Motor neuron (in vitro differentiated cells): Measurements from ENCODE around the gene SLC22A7. TPM values are rescaled to one million over a fixed set of nuclear protein-coding genes. Genes with fewer than 3 reads are reported as not detected.

Experiments
- ATAC-seq, 8 experiments: fragments of 200-7000 bp; cut with Tn5 transposase; replicated peaks in 6 of 8; 2 replicates each; pipeline ENCODE4 v1.8.0; 2021; ENCODE audit warnings: mild to moderate bottlenecking in 8 of 8, moderate library complexity in 8 of 8
- H3K27ac ChIP-seq, 2 donors: fragments of 250-450 bp; sonication (Bioruptor Pico); 2 replicates each; pipeline ENCODE4 v1.9.0; 2021; ENCODE audit warnings: antibody characterized with exemption in 2 of 2, mild to moderate bottlenecking in 2 of 2, moderate library complexity in 1 of 2
- H3K4me1 ChIP-seq, 2 donors: fragments of 250-450 bp; sonication (Bioruptor Pico); replicated peaks in 1 of 2; 2 replicates each; pipeline ENCODE4 v1.6.1; 2021; ENCODE audit warnings: antibody characterized with exemption in 2 of 2, mild to moderate bottlenecking in 2 of 2, moderate library complexity in 1 of 2
- H3K4me3 ChIP-seq, 5 donors: fragments of 250-450 bp; sonication (Bioruptor Pico); 2 replicates each; pipeline ENCODE4 v1.9.0; 2021; ENCODE audit warnings: antibody characterized with exemption in 5 of 5, mild to moderate bottlenecking in 5 of 5, moderate library complexity in 4 of 5
- WGBS, 10 experiments: fragments of 450-650 bp; shearing (Covaris generic); methylation state at CpG; one replicate each; pipeline ENCODE4 v1.0.0; 2022; 5-methylcytosine and 5-hydroxymethylcytosine counted together
- in situ Hi-C, 9 experiments: fragments of 400-800 bp; cut with MboI; loops; one replicate each; pipeline ENCODE4 v1.15.0; 2021; ENCODE audit warnings: low sequenced_read_pairs in 9 of 9, low pct_unique_long_range_greater_than_20kb in 2 of 9; ENCODE audit not compliant: unreplicated experiment in 9 of 9
- total RNA-seq, 8 experiments: library from RNA; unstranded; fragments of 300-600 nt; gene quantifications; 2 replicates each; pipeline versions ENCODE4 v1.2.3 to v1.2.4, GENCODE V29; 2022

The SLC22A7 gene, protein sequence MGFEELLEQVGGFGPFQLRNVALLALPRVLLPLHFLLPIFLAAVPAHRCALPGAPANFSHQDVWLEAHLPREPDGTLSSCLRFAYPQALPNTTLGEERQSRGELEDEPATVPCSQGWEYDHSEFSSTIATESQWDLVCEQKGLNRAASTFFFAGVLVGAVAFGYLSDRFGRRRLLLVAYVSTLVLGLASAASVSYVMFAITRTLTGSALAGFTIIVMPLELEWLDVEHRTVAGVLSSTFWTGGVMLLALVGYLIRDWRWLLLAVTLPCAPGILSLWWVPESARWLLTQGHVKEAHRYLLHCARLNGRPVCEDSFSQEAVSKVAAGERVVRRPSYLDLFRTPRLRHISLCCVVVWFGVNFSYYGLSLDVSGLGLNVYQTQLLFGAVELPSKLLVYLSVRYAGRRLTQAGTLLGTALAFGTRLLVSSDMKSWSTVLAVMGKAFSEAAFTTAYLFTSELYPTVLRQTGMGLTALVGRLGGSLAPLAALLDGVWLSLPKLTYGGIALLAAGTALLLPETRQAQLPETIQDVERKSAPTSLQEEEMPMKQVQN
- total RNA-seq, result under 1 TPM in 5 of 8 experiments, not detected in 3; 0.23 to 0.78 (median 0.63) TPM

DNA sequence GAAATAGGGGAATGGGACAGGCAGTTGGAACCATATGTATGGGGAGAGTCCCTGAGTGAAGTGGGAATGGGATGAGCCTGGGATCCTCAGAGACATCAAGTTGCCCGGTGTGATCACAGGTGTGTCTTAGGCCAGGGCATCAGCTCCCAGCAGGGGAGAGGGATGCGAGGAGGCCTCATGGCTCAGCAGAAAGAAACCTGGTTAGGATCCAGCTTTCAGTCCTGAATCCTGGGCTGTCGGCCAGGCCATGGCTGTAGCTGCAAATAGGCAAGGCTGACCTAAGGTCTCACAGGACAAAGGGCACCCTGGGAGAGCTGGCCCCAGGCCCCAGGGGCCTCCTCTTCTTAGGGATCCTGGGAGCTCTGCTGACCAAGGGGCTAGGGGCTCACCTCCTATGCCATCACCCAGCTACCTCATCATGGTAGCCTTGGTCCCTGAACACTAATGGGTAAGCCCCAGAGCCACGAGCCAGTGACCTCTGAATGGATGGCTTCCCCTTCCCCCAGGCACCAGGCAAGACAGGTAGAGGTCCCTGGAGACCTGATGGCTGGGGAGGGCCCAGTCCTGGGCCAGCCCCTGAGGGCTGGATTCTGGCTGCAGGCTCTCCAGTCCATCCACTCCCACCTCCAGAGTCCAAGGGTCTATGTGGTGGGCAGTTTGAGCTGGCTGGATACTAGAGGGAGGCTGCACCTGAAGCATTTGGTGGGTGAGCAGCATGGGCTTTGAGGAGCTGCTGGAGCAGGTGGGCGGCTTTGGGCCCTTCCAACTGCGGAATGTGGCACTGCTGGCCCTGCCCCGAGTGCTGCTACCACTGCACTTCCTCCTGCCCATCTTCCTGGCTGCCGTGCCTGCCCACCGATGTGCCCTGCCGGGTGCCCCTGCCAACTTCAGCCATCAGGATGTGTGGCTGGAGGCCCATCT lies at the start of gene SLC22A7:
SLC22A7 (plus strand) TSS at position 617 of the 921 bp plus-strand sequence; CDS start at position 716, 99 bp downstream.
- peaks cover 3 to 15% of the 10 kb centered on the region in 2 donors for H3K4me1 ChIP-seq
- ATAC-seq, result peak in 5 of 8 experiments; percentile 13 to 36 (median 29)
- H3K27ac ChIP-seq, result peak within 1 kb of the TSS in 1 of 2 donors; percentile 67
- in situ Hi-C loops, result no loop called here
- H3K4me3 ChIP-seq, result no peak within 1 kb of the TSS
- WGBS, 10 experiments, result 10 to 79% (median 60%) methylated on average over 2 to 4 of the region's 10 CpGs; no CpG with 5 or more reads in 5 of the 10 experiments

DNA sequence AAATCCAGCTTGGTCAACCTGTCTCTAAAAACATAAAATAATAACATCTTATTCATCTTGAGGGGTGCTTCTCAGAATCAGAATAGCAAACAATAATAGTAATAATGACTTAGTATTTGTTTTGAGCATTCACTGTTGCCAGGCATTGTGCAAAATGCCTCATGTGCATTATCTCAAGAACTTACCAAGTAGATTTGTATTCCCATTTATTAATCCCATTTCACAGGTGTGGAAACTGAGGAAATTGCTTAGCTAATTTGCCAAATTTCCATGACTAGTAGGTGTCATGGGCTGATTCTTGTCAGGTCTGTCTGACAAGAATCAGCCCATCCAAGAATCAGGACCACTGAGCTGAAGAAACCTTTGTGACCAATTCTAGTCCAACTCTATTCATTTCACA lies 49.3 kb upstream of the SLC22A7 start:
- Histone ChIP-seq H3K27ac (no peak overlapping the region), H3K4me1 (peaks cover 26 to 32% of the 10 kb centered on the region in 2 donors), H3K4me3 (no peak overlapping the region)
- no peak for ATAC-seq
- in situ Hi-C loops, result no loop called here

DNA sequence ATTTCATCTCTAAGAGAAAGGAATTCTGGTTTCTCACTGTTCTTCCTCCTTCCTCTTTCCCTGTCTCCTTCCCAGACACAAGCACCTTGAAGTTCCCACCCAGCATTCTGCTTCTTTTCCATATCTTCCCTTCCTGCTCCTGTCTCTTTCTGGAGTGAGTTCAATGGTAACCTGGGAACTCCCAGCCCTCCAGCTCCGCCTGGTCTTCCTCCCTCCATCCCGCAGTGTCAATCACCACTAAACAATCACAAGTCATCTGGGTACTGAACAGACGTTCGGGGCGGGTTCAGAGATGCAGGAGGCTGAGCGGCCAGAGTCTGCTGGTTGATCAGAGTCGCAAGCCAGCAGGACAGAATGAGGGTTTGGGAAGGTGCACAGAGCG lies 47.1 kb upstream of the SLC22A7 start:
- 0 to 100% (median 9%) methylated on average over 1 to 8 of the region's 8 CpGs; no CpG with 5 or more reads in 4 of the 10 experiments for WGBS, 10 experiments
- peak in 3 of 8 experiments; percentile 9 to 33 (median 28) for ATAC-seq
- Histone ChIP-seq H3K4me1 (peaks cover 19 to 25% of the 10 kb centered on the region in 2 donors), H3K27ac (no peak overlapping the region), H3K4me3 (no peak overlapping the region)
- in situ Hi-C loops, result loop anchor here in 2 of 9 experiments (25.0 kb wide), 2 partner anchors 186 to 261 kb away; partner anchors contain the start of genes ABCC10 (in 1 of the 2), LRRC73 (in 1 of the 2), POLR1C (in 1 of the 2) and YIPF3 (in 1 of the 2)

DNA sequence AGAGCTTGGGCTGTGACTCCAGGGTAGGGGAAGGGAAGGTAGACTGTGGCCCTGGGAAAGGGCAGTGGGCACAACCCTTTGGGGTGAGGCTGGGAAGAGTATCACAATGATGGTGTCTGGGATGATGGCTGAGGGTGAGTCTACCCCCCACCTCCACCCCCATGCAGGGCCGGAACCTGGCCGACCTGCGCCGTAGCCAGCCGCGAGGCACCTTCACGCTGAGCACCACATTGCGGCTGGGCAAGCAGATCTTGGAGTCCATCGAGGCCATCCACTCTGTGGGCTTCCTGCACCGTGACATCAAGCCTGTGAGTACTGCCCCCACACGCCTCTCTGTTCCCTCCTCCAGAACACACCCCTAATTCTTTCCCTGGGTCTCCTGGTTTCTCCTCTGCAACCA lies 44.7 kb upstream of the SLC22A7 start:
- in situ Hi-C loops, result loop anchor here in 2 of 9 experiments (25.0 kb wide), 2 partner anchors 184 to 259 kb away; partner anchors contain the start of genes ABCC10 (in 1 of the 2), LRRC73 (in 1 of the 2), POLR1C (in 1 of the 2) and YIPF3 (in 1 of the 2)
- ATAC-seq, result no peak
- H3K4me1 ChIP-seq, result peaks cover 7 to 14% of the 10 kb centered on the region in 2 donors
- H3K4me3 ChIP-seq, result no peak overlapping the region
- WGBS, 10 experiments, result 92 to 100% (median 94%) methylated on average over 2 to 3 of the region's 11 CpGs; no CpG with 5 or more reads in 7 of the 10 experiments
- no peak overlapping the region for H3K27ac ChIP-seq

DNA sequence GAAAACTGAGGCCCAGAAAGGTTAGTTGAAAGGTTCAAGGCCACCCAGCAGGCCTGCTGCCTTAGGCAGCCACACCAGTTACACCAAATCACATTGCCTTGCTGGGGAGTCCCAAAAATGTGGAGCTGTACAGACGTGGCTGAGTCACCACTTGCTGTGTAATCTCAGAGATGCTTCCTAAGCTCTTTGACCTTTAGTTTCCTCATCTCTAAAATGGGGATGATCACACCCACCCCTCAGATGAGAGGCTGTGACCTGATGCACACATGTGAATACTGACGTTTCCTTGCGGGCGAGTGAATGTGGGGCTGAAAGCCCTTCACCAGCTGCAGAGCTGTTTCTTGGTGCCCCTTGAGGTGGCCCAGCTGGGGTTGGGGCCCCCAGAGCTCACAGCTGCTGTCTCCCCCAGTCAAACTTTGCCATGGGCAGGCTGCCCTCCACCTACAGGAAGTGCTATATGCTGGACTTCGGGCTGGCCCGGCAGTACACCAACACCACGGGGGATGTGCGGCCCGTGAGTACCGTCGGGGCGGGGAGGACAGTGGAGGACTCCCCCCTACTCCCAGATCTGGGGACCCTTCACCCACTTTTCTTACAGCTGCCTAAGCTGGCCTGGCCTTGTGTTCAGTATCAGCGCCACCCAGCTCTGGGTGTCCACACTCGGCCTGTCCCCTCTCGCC lies 43.8 kb upstream of the SLC22A7 start:
- in situ Hi-C loops, result loop anchor here in 2 of 9 experiments (25.0 kb wide), 2 partner anchors 183 to 258 kb away; partner anchors contain the start of genes ABCC10 (in 1 of the 2), LRRC73 (in 1 of the 2), POLR1C (in 1 of the 2) and YIPF3 (in 1 of the 2)

DNA sequence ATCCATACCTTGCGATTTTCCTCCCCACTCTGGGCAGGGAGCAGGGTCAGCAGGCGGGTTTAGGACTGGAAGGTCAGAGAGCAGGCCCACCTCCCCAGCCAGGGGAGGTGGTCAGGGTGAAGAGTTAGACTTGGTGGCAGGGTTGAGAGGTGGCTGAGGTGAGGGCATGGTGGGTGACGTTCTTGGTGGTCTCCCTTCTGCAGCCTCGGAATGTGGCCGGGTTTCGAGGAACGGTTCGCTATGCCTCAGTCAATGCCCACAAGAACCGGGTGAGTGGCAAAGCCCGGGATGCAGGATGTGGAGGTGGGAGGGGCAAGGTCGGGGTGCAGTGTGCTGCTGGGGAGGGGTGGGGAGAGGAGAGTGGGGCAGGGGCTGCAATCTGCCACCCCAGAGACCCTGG lies 43.2 kb upstream of the SLC22A7 start:
- no peak for ATAC-seq
- no peak overlapping the region for H3K27ac ChIP-seq
- H3K4me3 ChIP-seq, result no peak overlapping the region
- 90% methylated on average over 4 of the region's 11 CpGs; no CpG with 5 or more reads in 9 of the 10 experiments for WGBS, 10 experiments
- in situ Hi-C loops, result loop anchor here in 2 of 9 experiments (25.0 kb wide), 2 partner anchors 182 to 257 kb away; partner anchors contain the start of genes ABCC10 (in 1 of the 2), LRRC73 (in 1 of the 2), POLR1C (in 1 of the 2) and YIPF3 (in 1 of the 2)
- H3K4me1 ChIP-seq, result peaks cover 7 to 14% of the 10 kb centered on the region in 2 donors

More for the DNA sequence above, 43.8 kb upstream of the SLC22A7 start:
- peaks cover 7 to 14% of the 10 kb centered on the region in 2 donors for H3K4me1 ChIP-seq
- no peak overlapping the region for H3K4me3 ChIP-seq
- ATAC-seq, result no peak
- WGBS, 10 experiments, result 57 to 96% (median 88%) methylated on average over 1 to 7 of the region's 15 CpGs; no CpG with 5 or more reads in 6 of the 10 experiments
- no peak overlapping the region for H3K27ac ChIP-seq

DNA sequence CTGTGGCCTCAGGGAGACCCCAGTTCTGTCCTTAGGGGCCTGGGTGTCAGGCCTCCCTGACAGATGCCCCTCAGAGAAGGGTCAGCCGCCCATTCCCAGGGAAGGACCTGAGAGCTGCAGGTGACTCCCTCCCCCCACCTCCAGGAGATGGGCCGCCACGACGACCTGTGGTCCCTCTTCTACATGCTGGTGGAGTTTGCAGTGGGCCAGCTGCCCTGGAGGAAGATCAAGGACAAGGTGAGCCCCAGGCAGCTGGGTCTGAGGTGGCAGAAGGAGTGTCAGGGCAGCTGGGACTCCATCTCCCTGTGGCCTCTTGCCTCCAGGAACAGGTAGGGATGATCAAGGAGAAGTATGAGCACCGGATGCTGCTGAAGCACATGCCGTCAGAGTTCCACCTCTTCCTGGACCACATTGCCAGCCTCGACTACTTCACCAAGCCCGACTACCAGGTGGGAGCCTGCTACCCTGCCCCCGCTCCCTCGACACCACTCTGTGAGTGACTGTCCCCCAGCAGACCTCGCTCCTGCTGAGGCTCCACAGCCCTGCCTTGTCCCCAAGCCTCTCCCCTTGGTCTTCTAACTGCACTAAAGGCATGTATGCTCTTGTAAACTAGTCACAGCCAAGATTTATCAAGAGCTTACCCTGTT lies 42.5 kb upstream of the SLC22A7 start:
- 74 to 100% (median 80%) methylated on average over 1 to 5 of the region's 11 CpGs; no CpG with 5 or more reads in 7 of the 10 experiments for WGBS, 10 experiments
- Histone ChIP-seq H3K4me1 (peaks cover 7 to 14% of the 10 kb centered on the region in 2 donors), H3K4me3 (no peak overlapping the region), H3K27ac (no peak overlapping the region)
- ATAC-seq, result no peak
- in situ Hi-C loops, result loop anchor here in 2 of 9 experiments (25.0 kb wide), 2 partner anchors 182 to 257 kb away; partner anchors contain the start of genes ABCC10 (in 1 of the 2), LRRC73 (in 1 of the 2), POLR1C (in 1 of the 2) and YIPF3 (in 1 of the 2)

DNA sequence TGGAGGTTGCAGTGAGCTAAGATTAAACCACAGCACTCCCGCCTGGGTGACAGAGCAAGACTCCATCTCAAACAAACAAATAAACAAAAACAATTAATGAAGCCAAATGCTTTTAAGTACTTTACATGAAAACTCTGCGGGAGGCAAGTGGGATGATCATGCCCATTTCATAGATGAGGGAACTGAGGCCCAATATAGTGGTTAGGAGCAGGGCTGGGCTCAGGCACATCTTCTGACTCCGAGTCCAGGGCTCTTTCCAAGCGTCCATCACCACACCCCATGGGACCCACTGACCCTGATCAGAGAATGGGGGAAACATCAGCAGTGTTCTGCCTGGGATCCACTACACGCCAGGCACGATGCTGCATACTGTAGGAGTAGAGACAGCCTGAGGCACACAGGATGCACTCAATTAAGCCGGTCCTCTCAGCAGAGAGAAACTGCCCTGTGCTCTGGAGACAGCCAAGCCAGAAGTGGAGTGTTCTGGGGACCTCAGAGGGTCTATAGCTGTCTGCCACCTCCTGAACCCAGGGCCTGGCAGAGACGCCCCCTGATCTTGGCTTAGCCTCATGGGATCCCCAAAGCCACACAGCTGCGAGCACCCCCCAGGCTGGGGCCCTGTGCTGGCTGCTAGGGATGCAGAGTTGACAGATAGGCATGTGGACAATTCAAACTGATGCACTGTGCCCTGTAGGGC lies 41.2 kb upstream of the SLC22A7 start:
- H3K4me1 ChIP-seq, result peaks cover 2 to 3% of the 10 kb centered on the region in 2 donors
- no peak overlapping the region for H3K4me3 ChIP-seq
- WGBS, 10 experiments, result 50 to 100% (median 86%) methylated on average over 1 to 6 of the region's 9 CpGs; no CpG with 5 or more reads in 3 of the 10 experiments
- in situ Hi-C loops, result loop anchor here in 2 of 9 experiments (25.0 kb wide), 2 partner anchors 180 to 255 kb away; partner anchors contain the start of genes ABCC10 (in 1 of the 2), LRRC73 (in 1 of the 2), POLR1C (in 1 of the 2) and YIPF3 (in 1 of the 2)
- peak in 3 of 8 experiments; percentile 5 to 52 (median 30) for ATAC-seq
- no peak overlapping the region for H3K27ac ChIP-seq

DNA sequence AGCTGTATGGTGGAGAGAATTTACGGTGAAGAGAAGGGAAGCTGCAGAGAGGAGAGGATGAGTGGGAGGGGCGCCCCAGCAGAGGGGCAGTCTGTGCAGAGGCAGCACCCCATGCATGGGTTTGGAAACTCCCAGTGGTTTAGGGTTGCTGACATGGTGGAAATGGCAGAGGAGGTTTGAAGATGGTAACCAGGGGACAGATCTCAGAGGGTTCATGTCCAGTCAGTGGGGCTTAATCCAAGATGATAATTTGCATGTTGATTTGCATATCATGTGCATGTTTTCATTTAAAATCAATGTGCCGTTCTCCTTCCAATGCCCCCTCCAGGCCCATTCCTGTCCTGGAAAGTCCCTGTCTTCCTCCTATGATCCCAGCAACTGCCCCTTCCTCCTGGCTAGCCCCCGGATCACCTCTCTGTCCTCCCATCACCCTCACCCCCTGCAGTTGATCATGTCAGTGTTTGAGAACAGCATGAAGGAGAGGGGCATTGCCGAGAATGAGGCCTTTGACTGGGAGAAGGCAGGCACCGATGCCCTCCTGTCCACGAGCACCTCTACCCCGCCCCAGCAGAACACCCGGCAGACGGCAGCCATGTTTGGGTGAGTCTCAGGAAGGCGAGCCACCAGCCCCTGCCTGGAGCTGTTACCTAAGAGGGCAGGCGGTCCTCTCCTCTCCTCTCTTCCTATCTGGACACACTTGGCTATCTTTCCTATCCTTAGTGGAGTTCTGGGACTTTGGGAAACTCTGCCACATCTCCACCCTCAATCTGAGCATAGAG lies 40.5 kb upstream of the SLC22A7 start:
- Histone ChIP-seq H3K4me1 (no peaks in the 10 kb centered on the region), H3K27ac (no peak overlapping the region), H3K4me3 (no peak overlapping the region)
- 20 to 89% (median 62%) methylated on average over 1 to 9 of the region's 12 CpGs; no CpG with 5 or more reads in 5 of the 10 experiments for whole genome bisulfite sequencing, 10 experiments
- in situ Hi-C loops, result loop anchor here in 2 of 9 experiments (25.0 kb wide), 2 partner anchors 180 to 255 kb away; partner anchors contain the start of genes ABCC10 (in 1 of the 2), LRRC73 (in 1 of the 2), POLR1C (in 1 of the 2) and YIPF3 (in 1 of the 2)
- peak in 3 of 8 experiments; percentile 50 to 82 (median 71) for ATAC-seq

DNA sequence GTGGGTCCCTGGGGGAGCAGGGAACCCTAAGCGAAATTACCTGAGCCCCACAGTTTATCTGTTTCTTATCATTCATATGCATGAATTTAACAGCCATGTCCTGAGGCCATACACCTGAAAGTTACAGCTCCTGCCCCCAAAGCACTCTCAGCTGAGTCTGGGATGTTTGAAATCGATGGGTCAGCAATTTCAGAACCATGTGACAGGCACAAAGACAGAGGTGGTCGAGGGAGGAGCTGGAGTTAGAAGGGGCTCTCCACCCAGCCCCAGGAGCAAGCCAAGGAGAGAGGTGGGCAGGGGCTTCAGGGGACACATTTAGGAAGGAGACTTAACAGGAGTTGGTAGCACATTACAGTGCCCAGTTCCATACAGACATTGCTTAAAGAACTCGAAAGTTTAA lies 39.9 kb upstream of the SLC22A7 start:
- Histone ChIP-seq H3K27ac (no peak overlapping the region), H3K4me1 (no peaks in the 10 kb centered on the region), H3K4me3 (no peak overlapping the region)
- in situ Hi-C loops, result loop anchor here in 2 of 9 experiments (25.0 kb wide), 2 partner anchors 179 to 254 kb away; partner anchors contain the start of genes ABCC10 (in 1 of the 2), LRRC73 (in 1 of the 2), POLR1C (in 1 of the 2) and YIPF3 (in 1 of the 2)
- no peak for ATAC-seq
- 7 to 51% (median 32%) methylated on average over 1 to 3 of the region's 4 CpGs; no CpG with 5 or more reads in 3 of the 10 experiments for WGBS, 10 experiments
